ENCODE measurements around the gene XYLT1. TPM values are rescaled to one million over a fixed set of nuclear protein-coding genes. Genes with fewer than 3 reads are reported as not detected.

Gene XYLT1
- total and polyA plus RNA-seq, 2 of the 8 experiments (the other 6 are each of a cell fraction or from before 2014, with no cell fraction given): 6.6 to 25.4 TPM

DNA sequence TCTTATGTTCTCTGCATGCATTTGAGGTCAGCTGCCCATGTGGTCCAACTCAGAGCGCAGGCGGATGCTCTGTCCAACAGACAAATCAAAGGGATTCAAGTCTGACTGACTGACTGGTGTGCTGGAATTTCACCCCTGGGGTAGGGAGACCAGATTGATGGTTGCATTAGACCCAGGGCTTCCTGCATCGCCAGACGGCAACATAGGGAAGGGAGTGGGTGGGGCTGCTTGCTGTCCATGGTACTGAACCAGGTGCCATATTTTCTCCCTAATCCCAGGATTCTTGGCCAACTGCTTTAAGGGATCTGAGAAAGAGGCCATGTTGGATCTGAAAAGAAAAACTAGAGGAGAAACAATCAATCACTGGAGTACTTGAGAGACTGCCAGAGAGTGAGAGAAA, 332.0 kb downstream of the XYLT1 start:
- H3K79me2 ChIP-seq (ENCODE audit: control insufficient read depth in 1 of 2, insufficient read depth in 2 of 2, low read length in 2 of 2): no peaks in the 10 kb centered on the region
- no peak for TF ChIP-seq GABPA (IDR thresholded peaks at IDR 0.05; ENCODE audit: borderline replicate concordance, insufficient read depth, low read length)
- TF ChIP-seq SIN3A (conservative IDR thresholded peaks at IDR 0.05 in 1 of 2, IDR thresholded peaks at IDR 0.05 in 1 of 2; ENCODE audit: low read depth in 1 of 2, low read length in 2 of 2): peak; percentile 90 to 93
- 0 out of 2 replicates have a peak, but pooled peaks have one; percentile 64 for TF ChIP-seq TCF12 (IDR thresholded peaks at IDR 0.05; ENCODE audit: low read depth, low read length)
- 0 out of 2 replicates have a peak, but pooled peaks have one; percentile 29 for TF ChIP-seq EGR1 (IDR thresholded peaks at IDR 0.05; ENCODE audit: borderline replicate concordance, low read depth, low read length)
- TF ChIP-seq YY1 (IDR thresholded peaks at IDR 0.05; ENCODE audit: low read depth, low read length): peak; percentile 87
- TF ChIP-seq CBX5 (IDR thresholded peaks at IDR 0.05; ENCODE audit: low read depth, low read length): no peak
- no peak for TF ChIP-seq SIX5 (IDR thresholded peaks at IDR 0.05; ENCODE audit: low read depth, low read length)
- TF ChIP-seq POLR2A (IDR thresholded peaks at IDR 0.05; ENCODE audit: control extremely low read depth in 1 of 2, low read depth in 2 of 2, low read length in 2 of 2): no peak
- TF ChIP-seq EZH2 (IDR thresholded peaks at IDR 0.05; ENCODE audit: low read depth, low read length, severe bottlenecking): no peak
- peak; percentile 45 for TF ChIP-seq SAP30 (IDR thresholded peaks at IDR 0.05; ENCODE audit: insufficient read depth, insufficient replicate concordance, low read length)
- WGBS, 2 experiments (ENCODE audit: extremely low coverage in 1 of 2, insufficient coverage in 1 of 2, insufficient read length in 1 of 2, insufficient replicate concordance in 2 of 2, low coverage in 1 of 2, low lambda C conversion rate in 2 of 2, missing lambda C conversion rate in 1 of 2): 88% methylated on average over 4 of the region's 4 CpGs; no CpG with 5 or more reads in 1 of the 2 experiments
- DNase-seq (ENCODE audit: low read depth in 1 of 2, low spot score in 2 of 2) (peak in 1 of 2 experiments; percentile 67), FAIRE-seq (no peak)
- no peak overlapping the region; the same call in 1 of the 2 replicates for H4K8ac ChIP-seq (ENCODE audit: extremely low read depth, insufficient read depth, low read length)
- ChIA-PET CTCF (ENCODE audit: partially characterized antibody) (interaction anchor here (0.6 to 1.2 kb wide), 2 partner anchors 46 to 110 kb away, joined by 3 read pairs; no protein-coding TSS in a partner anchor), POLR2A (ENCODE audit: partially characterized antibody) (no interaction called here)
- no peak overlapping the region for H3K4me2 ChIP-seq (ENCODE audit: insufficient read depth in 1 of 2, low read depth in 2 of 2, low read length in 2 of 2)
- peaks cover 0 to 3% of the 10 kb centered on the region in 2 experiments for H4K20me1 ChIP-seq (replicated peaks in 1 of 2; ENCODE audit: control insufficient read depth in 1 of 2, insufficient read depth in 2 of 2, low read length in 2 of 2)
- no peak overlapping the region for H3K9ac ChIP-seq (replicated peaks in 1 of 4; ENCODE audit: extremely low read depth in 1 of 4, low read depth in 3 of 4, low read length in 3 of 4)
- H3K18ac ChIP-seq (ENCODE audit: extremely low read depth, low read length): no peak overlapping the region
- H2BK15ac ChIP-seq (ENCODE audit: low read length): no peak overlapping the region
- no peak overlapping the region for H2BK12ac ChIP-seq (ENCODE audit: low read depth, low read length)
- H2BK120ac ChIP-seq (replicated peaks; ENCODE audit: low read depth, low read length): no peak overlapping the region
- no peak overlapping the region for H2BK5ac ChIP-seq (ENCODE audit: low read depth, low read length)
- H3K36me3 ChIP-seq (ENCODE audit: control insufficient read depth in 2 of 4, insufficient read depth in 4 of 4, low read length in 3 of 4): no peaks in the 10 kb centered on the region
- no peak overlapping the region for H2AK5ac ChIP-seq (ENCODE audit: low read depth, low read length)
- no peaks in the 10 kb centered on the region for H3K9me3 ChIP-seq (ENCODE audit: insufficient read depth in 2 of 2, low read depth in 1 of 2, low read length in 1 of 2)
- H2AFZ ChIP-seq (ENCODE audit: low read length): no peak overlapping the region
- no peak overlapping the region for H3K27ac ChIP-seq (ENCODE audit: low read depth, low read length)
- no peak overlapping the region for H4K91ac ChIP-seq (replicated peaks; ENCODE audit: insufficient read length, low read length)
- H3K4me3 ChIP-seq (ENCODE audit: extremely low read depth in 1 of 4, insufficient read depth in 2 of 4, low read depth in 3 of 4, low read length in 4 of 4): no peak overlapping the region
- H3K56ac ChIP-seq (replicated peaks; ENCODE audit: insufficient read length, low read depth, low read length): no peak overlapping the region
- H3K4me1 ChIP-seq (replicated peaks in 1 of 4; ENCODE audit: control insufficient read depth in 3 of 4, insufficient read depth in 4 of 4, low read length in 3 of 4): no peaks in the 10 kb centered on the region
- H3K27me3 ChIP-seq (replicated peaks in 1 of 4; ENCODE audit: control insufficient read depth in 3 of 4, extremely low read depth in 1 of 4, insufficient read depth in 3 of 4, low read length in 3 of 4): no peaks in the 10 kb centered on the region
- no peak overlapping the region for H4K5ac ChIP-seq (ENCODE audit: insufficient read length, low read depth, low read length)
- no peak overlapping the region for H2BK20ac ChIP-seq (ENCODE audit: low read length)
- no peaks in the 10 kb centered on the region for H3K79me1 ChIP-seq (ENCODE audit: low read depth, low read length)
- no peaks in the 10 kb centered on the region for H3K23me2 ChIP-seq (ENCODE audit: low read depth, low read length)
- no peak overlapping the region for H3K14ac ChIP-seq (ENCODE audit: insufficient read length)
- H3K23ac ChIP-seq (ENCODE audit: insufficient read length): no peak overlapping the region
- H3K4ac ChIP-seq (replicated peaks; ENCODE audit: insufficient read length, low read depth, low read length): no peak overlapping the region

Data from H1 (cell line).